ENCODE data around the gene TXNDC11.

The TXNDC11 gene

GRCh38 chr16:11750056-11750455 lies 7.4 kb upstream of the TXNDC11 start:
- DNase-seq (ENCODE audit: low read depth), result no peak

GRCh38 chr16:11748404-11749254 lies 6.0 kb upstream of the TXNDC11 start:
- no peak for DNase-seq (ENCODE audit: low read depth)

- no peak for DNase-seq (ENCODE audit: low read depth)
These were observed 5.3 kb upstream of the TXNDC11 start for GRCh38 chr16:11747949-11748403.

- no peak for DNase-seq (ENCODE audit: low read depth)
These were observed 1.4 kb upstream of the TXNDC11 start for GRCh38 chr16:11744075-11744470.

GRCh38 chr16:11743308-11744074 lies 834 bp upstream of the TXNDC11 start:
- DNase-seq (ENCODE audit: low read depth), result no peak

- DNase-seq (ENCODE audit: low read depth), result no peak
These were observed 543 bp downstream of the TXNDC11 start for GRCh38 chr16:11742093-11742535.

GRCh38 chr16:11740567-11740966 lies 2.1 kb downstream of the TXNDC11 start:
- DNase-seq (ENCODE audit: low read depth), result no peak

GRCh38 chr16:11738742-11739544 lies 3.7 kb downstream of the TXNDC11 start:
- DNase-seq (ENCODE audit: low read depth), result no peak

GRCh38 chr16:11737713-11738112 lies 4.9 kb downstream of the TXNDC11 start:
- DNase-seq (ENCODE audit: low read depth), result no peak

GRCh38 chr16:11736903-11737302 lies 5.8 kb downstream of the TXNDC11 start:
- no peak for DNase-seq (ENCODE audit: low read depth)

- no peak for DNase-seq (ENCODE audit: low read depth)
These were observed 6.9 kb downstream of the TXNDC11 start for GRCh38 chr16:11735787-11736186.

GRCh38 chr16:11734653-11735043 lies 8.0 kb downstream of the TXNDC11 start:
- no peak for DNase-seq (ENCODE audit: low read depth)

GRCh38 chr16:11734025-11734652 lies 8.5 kb downstream of the TXNDC11 start:
- no peak for DNase-seq (ENCODE audit: low read depth)

GRCh38 chr16:11731222-11731621 lies 11.4 kb downstream of the TXNDC11 start:
- no peak for DNase-seq (ENCODE audit: low read depth)

GRCh38 chr16:11729787-11730186 lies 12.9 kb downstream of the TXNDC11 start:
- no peak for DNase-seq (ENCODE audit: low read depth)

- DNase-seq (ENCODE audit: low read depth), result no peak
These were observed 14.7 kb downstream of the TXNDC11 start for GRCh38 chr16:11727796-11728543.

GRCh38 chr16:11726008-11726407 lies 16.6 kb downstream of the TXNDC11 start:
- no peak for DNase-seq (ENCODE audit: low read depth)

GRCh38 chr16:11725457-11725856 lies 17.2 kb downstream of the TXNDC11 start:
- DNase-seq (ENCODE audit: low read depth), result no peak

GRCh38 chr16:11722468-11722808 lies 20.2 kb downstream of the TXNDC11 start:
- DNase-seq (ENCODE audit: low read depth), result no peak

GRCh38 chr16:11721781-11722467 lies 20.7 kb downstream of the TXNDC11 start:
- DNase-seq (ENCODE audit: low read depth), result no peak

GRCh38 chr16:11719762-11720161 lies 22.9 kb downstream of the TXNDC11 start:
- no peak for DNase-seq (ENCODE audit: low read depth)
